NCI-H2196 (cell line): Measurements from ENCODE around the gene S1PR2.
A peak's percentile ranks its signal among the peaks of the same experiment; 100 is the strongest.
"Not testable (repeated sequence)": the region's sequence is repeated elsewhere in the genome, so short reads cannot be mapped to it uniquely, and the experiment has no call there.

Experiments
- DNase-seq: peaks from one replicate; lab custom pipeline; 2025; ENCODE audit not compliant: unreplicated experiment; lab: John Stamatoyannopoulos, UW

The S1PR2 gene

DNA sequence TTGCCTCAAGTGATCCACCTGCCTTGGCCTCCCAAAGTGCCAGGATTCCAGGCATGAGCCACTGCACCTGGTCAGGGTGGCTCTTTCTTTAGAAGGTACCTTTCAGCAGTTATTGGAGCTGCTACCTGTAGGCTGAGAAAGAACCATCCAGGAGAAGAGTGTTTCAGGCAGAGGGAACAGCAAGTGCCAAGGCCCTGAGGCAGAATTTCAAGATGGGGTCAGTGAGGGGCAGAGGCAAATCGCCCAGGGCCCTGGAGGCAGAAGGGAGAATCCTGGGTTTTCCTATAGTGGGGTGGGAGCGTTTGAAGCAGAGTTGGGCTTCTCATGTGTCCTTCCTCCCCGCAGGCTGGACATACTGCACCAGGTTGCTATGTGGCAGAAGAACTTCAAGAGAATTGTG, 23.1 kb upstream of the S1PR2 start:
- DNase-seq = no peak

DNA sequence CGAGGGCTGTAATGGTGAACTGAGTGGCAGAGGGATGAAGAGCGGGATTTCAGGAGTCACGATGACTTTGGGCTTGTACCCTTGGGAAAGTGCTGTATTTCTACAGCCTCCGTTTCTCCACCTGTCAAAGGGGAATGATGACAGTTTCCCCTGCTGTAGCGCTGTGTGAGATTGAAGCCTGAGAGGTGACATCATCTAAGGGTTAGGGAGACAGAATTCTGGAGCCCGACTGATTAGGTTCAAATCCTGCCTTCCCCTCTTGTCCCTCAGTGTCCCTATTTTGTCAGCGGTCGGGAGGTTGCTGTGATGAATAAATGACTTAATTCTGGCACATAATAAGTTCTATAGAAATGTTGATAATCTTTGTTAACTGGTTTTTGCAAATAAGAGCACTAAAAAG, 21.6 kb upstream of the S1PR2 start:
- DNase-seq = no peak

DNA sequence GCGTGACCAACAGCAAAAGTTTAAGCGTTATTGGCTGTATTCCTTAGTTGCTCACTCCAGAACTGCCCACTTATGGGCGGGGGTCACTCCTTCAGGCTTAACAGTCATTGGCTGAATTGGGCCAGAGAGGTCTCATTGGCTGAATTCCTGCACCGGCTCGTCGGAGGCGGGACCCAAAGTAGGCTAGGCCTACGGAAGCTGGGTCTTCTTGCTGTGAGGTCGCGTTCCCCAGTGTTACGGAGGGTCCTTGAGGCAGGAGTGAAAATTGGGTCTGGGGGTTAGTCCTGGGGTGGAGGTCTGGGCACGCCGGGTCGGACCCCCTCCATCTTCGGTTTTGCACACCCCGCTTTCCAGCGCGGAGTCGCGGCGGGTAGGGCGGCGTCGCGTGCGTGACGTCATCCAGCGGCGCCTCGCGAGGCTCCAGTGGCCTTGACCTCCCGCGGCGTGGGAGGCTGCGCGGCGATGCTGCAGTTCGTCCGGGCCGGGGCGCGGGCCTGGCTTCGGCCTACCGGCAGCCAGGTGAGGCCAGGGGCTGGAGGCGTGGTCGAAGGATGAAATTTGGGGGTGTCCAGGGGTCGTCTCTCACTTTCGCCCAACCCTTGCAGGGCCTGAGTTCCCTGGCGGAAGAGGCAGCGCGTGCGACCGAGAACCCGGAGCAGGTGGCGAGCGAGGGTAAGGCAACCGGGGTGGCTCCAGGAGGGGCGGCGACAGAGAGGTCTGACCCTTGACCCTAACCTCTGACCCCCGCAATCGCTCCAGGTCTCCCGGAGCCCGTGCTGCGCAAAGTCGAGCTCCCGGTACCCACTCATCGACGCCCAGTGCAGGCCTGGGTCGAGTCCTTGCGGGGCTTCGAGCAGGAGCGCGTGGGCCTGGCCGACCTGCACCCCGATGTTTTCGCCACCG, 20.9 kb upstream of the S1PR2 start, which contains the start of gene MRPL4:
Gene MRPL4, plus strand, starts transcription at position 423 of the 903 bp plus-strand sequence. Its CDS starts 40 bp downstream, at position 463.
- peak; percentile 98 for DNase-seq

DNA sequence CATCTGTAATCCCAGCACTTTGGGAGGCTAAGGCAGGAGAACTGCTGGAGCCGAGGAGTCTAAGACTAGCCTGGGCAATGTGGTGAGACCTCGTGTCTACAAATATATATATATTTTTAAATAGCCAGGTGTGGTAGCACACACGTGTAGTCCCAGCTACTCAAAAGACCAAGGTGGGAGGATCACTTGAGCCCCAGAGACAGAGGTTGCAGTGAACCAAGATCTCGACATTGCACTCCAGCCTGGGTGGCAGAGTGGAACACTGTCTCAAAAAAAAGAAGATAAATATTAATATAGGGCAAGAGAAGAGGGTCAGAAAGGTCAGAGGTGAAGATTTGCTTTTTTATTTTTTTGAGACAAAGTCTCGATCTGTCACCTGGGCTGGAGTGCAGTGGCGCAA, 15.4 kb upstream of the S1PR2 start:
- no peak for DNase-seq

DNA sequence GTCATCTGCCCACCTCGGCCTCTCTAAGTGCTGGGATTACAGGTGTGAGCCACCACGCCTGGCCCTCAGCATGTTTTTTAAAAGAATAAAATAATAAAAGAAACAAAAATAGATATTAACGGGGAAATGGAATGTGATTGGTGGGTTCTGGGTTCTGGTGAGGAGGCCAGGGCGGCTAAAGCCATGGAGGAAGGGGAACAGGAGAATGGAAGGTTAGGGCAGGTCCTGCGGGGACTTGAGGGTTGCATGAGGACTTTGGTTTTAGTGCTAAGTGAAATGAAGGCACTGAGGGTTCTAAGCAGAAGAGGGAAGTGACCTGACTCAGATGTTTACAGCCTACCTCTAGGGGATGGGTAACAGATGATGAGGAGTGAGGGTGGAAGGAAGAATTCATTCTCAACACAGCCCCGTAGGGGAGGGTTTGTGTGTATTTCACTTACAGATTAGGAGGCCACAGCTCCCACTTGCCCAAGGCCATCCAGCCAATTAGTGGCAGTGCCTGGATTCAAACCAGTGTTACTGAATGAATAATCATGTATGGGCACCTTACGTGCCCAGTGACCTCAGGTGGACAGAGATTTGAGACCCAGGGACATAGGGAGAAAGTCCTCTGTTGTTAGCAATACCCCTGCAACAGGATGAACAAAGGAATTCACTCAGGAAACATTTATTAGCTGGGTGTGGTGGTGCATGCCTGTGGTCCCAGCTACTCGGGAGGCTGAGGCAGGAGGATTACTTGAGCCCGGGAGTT, 14.2 kb upstream of the S1PR2 start:
- no peak for DNase-seq

DNA sequence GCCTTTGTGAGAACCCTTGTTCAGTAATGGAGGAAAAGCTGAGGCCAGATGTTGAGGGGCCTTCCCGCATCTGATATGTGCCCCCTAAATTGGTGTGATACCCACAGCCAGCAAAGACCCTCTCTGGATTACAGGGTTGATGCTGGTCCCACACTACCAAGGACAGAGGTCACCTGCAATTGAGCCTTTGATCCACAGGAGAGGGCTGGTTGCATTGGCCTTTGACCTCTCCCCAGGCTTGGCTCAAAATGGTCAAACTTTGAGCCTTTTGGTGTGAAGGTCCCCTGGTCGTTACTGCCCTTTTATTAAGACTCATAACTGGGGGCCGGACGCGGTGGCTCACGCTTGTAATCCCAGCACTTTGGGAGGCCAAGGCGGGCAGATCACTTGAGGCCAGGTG, 12.5 kb upstream of the S1PR2 start:
- no peak for DNase-seq

DNA sequence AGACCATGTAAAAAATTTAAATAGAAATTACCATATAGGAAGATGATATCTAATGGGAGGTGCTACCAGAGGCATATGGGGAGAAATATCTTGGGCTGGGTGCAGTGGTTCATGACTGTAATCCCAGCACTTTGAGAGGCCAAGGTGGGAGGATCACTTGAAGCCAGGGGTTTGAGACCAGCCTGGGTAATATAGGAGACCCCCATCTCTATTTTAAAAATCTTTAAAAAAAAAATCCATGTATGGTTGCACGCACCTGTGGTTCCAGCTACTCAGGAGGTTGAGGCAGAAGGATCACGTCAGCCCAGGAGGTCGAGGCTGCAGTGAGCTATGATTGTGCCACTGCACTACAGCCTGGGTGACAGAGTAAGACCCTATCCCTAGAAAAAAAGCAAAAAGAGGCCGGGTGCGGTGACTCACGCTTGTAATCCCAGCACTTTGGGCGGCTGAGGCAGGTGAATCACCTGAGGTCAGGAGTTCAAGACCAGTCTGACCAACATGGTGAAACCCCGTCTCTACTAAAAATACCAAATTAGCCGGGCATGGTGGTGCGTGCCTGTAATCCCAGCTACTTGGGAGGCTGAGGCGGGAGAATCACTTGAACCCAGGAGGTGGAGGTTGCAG, 10.8 kb upstream of the S1PR2 start:
- not testable (repeated sequence) for DNase-seq

DNA sequence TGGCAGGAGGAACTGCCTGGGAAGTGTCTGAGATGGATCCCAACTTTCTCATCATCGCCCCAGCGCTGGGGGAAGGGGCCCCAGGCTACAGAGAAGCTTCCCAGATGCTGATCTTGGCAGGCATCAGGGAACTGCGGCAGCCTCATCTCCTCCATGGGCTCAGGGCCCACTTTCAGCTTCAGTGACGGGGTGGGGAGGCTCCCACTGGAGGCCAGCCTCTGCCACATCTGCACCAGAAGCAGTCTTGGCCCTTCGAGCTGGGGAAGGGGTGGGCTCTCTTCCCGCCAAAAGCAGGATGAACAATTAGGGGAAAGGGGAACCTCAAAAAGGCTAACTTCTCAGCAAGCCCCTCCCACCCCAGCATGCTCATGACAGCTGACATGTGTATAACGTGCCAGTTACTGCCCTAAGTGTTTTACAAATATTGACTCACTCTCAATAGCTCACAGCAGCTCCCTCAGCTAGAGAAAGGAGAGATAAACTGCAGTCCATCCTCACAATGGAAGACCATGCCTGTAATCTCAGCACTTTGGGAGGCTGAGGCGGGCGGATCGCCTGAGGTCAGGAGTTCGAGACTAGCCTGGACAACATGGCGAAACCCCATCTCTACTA, 7.1 kb upstream of the S1PR2 start:
- DNase-seq = peak; percentile 90

DNA sequence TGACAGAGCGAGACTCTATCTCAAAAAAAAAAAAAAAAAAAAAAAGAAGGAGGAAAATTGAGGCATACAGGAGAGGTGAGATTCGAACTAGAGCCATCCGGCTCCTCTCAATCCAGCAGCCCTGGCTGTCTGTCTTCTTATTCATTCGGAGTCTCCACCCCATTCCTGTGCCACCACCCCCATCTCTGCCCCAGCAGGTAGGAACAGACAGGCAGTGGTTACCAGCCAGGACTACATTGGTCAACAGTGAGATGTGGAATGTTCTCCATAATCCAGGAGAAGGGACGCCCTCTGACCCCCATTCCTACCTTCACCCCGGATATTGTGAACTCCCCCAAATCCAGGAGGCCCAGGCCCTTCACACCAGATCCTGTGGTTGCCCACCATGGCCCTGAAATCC, 6.6 kb upstream of the S1PR2 start:
- DNase-seq = peak; percentile 43

DNA sequence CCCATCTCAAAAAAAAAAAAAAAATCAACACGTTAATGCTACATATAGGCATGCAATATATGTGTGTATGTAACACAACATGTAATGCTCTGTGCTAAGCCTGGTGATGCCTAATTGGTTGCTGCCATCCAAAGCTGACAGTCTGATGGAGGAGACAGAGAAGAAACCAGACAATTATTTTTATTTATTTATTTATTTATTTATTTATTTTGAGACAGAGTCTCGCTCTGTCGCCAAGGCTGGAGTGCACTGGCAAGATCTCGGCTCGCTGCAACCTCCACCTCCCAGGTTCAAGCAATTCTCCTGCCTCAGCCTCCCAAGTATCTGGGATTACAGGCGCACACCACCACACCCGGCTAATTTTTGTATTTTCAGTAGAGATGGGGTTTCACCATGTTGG, 4.3 kb upstream of the S1PR2 start:
- DNase-seq = not testable (repeated sequence)

DNA sequence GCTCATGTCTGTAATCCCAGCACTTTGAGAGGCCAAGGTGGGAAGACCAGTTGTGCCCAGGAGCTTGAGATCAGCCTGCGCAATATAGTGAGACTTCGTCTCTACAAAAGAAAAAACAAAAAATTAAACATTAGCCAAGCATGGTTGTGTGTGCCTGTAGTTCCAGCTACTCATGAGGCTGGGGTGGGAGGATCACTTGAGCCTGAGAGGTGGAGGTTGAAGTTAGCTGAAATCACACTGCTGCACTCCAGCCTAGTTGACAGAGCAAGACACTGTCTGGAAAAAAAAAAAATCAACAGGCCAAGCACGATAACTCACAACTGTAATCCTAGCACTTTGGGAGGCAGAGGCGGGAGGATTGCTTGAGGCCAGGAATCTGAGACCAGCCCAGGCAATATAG, 3.9 kb upstream of the S1PR2 start:
- DNase-seq = no peak

DNA sequence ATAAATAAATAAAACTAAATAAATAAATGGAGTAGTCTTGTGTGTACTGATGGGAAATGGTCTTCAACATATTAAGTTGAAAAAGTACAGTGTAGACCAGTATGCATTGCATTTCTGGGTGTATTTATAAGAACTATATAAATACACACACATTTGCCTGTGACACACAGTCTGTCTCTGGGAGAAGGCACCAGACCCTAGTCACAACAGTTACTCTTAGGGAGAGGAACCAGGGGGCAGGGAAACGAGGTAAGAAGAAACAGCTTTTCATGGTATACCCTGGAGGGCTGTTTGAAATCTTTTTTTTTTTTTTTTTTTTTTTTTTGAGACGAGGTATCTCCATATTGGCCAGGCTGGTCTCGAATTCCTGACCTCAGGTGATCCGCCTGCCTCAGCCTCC, 2.8 kb upstream of the S1PR2 start:
- DNase-seq = no peak

DNA sequence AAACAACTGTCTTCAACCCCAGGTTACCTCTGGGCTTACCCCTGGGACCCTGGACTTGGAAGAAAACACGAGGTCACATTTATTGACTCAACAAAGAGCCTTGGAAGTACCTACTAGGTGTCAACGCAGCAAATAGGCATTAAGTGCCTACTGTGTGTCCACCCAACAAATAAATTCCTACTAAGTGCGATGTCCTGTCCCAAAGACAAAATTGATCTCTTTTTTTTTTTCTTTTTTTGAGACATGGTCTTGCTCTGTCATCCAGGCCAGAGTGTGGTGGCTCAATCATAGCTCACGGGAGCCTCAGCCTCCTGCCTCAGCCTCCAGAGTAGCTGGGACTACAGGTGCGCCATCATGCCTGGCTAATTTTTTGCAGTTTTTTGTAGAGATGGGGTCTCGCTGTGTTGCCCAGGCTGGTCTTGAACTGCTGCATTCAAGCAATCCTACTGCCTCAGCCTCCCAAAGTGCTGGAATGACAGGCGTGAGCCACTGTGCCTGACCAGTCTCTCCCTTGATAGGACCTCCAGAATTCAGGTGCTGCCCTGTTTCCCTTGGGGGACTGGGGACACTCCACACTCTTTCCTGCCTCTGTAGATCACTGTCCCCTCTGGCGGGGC, 589 bp upstream of the S1PR2 start:
- no peak for DNase-seq

DNA sequence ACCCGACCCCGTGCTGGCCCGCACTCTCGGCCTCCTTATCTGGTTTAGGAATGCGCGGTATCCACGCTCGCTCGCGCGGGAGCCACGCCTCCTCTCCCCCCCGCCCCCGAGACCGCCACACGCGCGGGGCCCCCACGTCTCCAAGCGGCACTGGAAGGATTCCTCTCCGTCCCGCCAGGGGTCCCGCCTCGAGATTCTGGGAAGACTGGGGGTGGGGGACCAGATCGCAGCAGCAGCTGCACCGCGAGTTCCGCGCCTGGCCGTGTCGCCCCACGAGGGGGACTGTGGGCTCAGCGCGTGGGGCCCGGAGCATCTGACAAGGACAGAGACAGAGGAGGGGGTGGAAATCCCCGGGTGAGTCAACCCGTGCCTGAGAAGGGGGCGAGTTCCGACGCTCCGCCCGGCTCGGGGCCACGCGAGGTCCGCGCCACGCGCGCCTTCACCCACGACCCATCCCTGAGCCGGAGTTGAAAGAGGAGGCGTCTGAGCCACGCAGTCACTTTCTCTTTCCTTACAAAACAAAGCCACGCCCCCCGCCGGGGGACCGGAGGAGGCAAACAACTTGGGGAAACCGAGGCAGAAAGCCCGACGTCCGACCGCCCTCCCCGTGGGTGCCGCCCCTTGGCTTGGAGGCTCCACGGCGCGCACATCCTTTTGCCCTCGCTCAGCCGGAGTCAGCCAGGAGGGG, 814 bp downstream of the S1PR2 start:
- peak; percentile 46 for DNase-seq

DNA sequence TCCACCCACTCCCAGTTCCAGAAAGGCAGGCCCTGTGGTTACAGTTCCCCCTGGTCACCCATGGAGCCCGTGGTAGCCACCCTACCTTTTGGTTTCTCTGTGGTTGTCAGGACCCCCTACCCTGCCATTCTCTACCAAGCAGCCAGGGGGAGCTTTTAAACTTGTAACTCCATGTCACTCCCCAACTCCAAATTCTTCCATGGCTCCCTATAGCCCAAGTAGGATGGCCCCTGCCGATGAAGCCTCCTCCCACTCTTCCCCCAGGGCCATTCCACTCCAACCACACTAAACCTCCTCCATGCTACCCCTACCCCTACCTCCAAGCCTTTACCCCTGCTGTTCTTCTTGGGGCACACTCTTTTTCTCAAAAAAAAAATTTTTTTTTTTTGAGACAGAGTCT, 2.2 kb downstream of the S1PR2 start:
- DNase-seq = peak; percentile 27

DNA sequence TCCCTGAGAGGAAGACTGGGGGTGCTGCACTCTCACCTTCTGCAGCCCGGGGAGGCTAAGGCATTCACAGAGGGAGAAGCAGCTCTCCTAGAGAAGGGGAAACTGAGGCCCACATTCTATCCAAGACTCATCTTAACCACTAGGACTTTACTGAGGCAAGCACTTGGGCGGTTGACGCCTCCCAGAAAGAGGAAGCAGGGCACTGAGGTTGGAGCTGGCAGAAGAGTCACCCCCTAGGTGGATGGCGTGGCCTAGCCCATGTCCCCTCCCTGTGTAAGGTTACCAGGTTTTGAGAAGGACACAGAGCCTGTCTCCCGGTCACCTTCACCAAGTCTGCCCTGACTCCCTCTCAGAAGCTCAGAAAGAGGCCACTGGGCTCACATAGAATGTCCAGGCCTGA, 2.7 kb downstream of the S1PR2 start:
- no peak for DNase-seq

DNA sequence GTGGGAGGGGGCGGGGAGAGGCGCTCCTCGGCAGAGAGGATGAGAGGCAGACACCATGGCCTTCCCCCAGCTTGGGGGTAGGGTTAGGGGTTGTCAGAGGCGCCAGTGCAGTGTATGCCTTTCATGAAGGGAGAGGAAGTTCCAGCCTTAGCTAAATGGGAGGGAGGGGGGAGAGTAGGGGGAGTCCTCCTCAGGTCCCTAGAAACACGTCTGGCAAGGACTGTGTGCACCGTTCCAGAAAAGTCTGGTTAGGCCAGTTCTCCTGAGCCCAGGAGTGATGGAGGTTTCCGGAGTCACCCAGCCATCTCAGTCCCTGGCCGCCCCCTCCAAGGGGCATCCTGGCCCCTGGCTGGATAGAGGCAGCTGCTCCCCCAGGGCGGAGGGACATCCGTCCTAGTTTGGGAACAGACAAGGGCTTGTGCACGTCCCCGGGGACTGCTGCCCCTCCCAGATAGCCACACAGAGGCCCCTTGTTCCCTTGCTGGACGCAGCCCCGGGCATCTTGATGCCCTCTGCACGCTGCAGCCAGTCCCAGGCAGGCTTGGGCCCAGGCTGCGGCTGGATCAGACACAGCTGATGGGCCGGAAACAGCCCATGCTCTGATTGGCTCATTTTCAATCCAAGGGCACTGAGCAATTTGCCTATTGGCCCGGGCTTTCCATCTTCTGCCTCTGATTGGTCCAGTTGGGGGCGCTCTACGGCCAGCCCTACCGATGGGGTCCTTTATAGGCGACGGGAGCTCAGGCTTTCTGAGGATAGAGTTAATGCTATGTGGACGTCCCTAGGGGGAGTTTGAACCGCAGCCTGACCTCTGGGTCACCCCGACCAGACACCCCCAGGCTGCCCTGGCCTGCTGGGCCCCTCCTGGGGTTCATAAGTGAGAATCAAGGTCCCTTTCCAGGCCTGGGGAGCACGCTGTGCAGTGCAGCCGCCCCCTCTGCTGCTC, 3.8 kb downstream of the S1PR2 start:
- no peak for DNase-seq

DNA sequence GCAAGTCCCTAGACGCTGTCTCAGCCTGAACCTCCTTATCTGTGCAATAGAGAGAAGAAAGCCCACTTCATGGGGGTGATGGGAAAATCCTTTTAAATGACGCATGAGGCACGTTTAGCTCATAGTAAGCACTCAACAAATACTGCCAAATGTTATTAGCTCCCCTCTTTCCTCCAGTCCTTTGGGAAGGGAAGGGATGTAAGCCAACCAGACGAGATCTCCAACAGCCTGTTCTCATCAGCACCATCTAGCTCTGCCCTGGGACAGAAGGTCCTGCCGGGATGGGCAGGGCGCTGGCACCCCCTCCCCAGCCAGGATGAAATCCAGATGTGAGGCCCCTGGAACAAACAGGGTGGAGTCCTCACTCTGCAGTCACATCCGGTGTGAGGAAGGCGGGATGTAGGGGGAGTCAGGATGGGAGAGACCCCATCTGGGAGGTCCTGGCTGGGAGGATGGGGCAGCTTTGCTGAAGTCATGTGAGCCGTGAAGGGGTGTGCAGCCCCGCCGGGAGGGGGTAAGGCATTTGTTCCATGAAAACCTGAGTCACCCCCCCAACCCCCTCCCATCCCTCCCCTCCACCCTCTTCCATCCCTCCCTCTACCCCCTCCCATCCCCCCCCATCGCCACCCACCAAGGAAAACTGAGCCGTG, 4.6 kb downstream of the S1PR2 start:
- no peak for DNase-seq

DNA sequence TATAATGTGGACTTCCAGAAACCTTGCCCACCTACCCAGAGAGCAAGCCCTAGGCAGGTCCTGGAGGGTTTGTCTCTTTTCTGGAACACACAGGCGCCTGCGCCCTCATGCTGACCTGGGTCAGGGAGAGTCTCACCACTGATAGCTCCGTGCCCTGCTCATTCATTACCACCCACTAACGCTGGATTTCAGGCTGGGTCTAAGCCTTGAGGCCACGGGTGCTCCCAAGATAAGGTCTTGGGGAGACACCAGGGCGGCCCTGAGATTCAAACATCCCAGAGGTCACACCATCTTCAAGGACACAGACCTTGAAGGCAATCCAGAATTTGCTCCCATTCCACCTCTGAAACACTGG, 5.1 kb downstream of the S1PR2 start:
- DNase-seq = no peak
